Chondrocyte (in vitro differentiated cells): ENCODE measurements around the gene FERMT3. TPM values are rescaled to one million over a fixed set of nuclear protein-coding genes. Genes with fewer than 3 reads are reported as not detected.
"Not testable (repeated sequence)": the region's sequence is repeated elsewhere in the genome, so short reads cannot be mapped to it uniquely, and the experiment has no call there.

Experiments
- DNase-seq: peaks from one replicate; pipeline ENCODE4 v3.0.0; 2021; ENCODE audit warnings: mixed read lengths, low spot score
- H3K27ac Mint-ChIP-seq: one replicate; pipeline ENCODE4 v1.8.0; 2021; ENCODE audit warnings: mild to moderate bottlenecking, moderate library complexity, mixed read lengths; ENCODE audit not compliant: unreplicated experiment
- H3K27me3 Mint-ChIP-seq: 2 replicates; pipeline ENCODE4 v1.8.0; 2021; ENCODE audit warnings: low read depth, mixed read lengths
- H3K36me3 Mint-ChIP-seq: 2 replicates; pipeline ENCODE4 v1.8.0; 2021; ENCODE audit warnings: low read depth, mixed read lengths
- H3K4me1 Mint-ChIP-seq: 2 replicates; pipeline ENCODE4 v1.8.0; 2021; ENCODE audit warnings: low read depth, mild to moderate bottlenecking, mixed read lengths
- H3K4me3 Mint-ChIP-seq: one replicate; pipeline ENCODE4 v1.8.0; 2021; ENCODE audit warnings: mild to moderate bottlenecking, moderate library complexity, mixed read lengths; ENCODE audit not compliant: unreplicated experiment
- H3K9me3 Mint-ChIP-seq: 2 replicates; pipeline ENCODE4 v1.8.0; 2021; ENCODE audit warnings: low read depth, mixed read lengths
- CTCF ChIP-seq: fragments of 200-600 bp; sonication (generic); IDR thresholded peaks from 2 replicates; pipeline ENCODE4 v1.5.0; 2021; ENCODE audit warnings: antibody characterized with exemption, mild to moderate bottlenecking, moderate library complexity
- total RNA-seq: library from RNA; stranded (reverse); gene quantifications from 3 replicates; pipeline ENCODE4 v1.2.1, GENCODE V29; 2021

FERMT3 gene
- total RNA-seq, 1 donor from 2014 or later = 1.5 TPM

- TF ChIP-seq CTCF = peak; percentile 9
- Mint-ChIP-seq H3K27ac (peak overlapping the region; percentile 97), H3K4me3 (peak overlapping the region; percentile 89), H3K36me3 (peaks cover 4% of the 10 kb centered on the region), H3K9me3 (no peaks in the 10 kb centered on the region), H3K4me1 (peaks cover 37% of the 10 kb centered on the region), H3K27me3 (no peaks in the 10 kb centered on the region)
- no peak for DNase-seq
Measured at GRCh38 chr11:64245797-64246620, 39.5 kb downstream of the FERMT3 start.

GRCh38 chr11:64246621-64246870, 40.0 kb downstream of the FERMT3 start:
- H3K4me1 Mint-ChIP-seq = peaks cover 37% of the 10 kb centered on the region
- not testable (repeated sequence) for DNase-seq, H3K9me3 Mint-ChIP-seq

GRCh38 chr11:64246871-64247728, 40.6 kb downstream of the FERMT3 start, which contains the start of gene PPP1R14B:
Gene PPP1R14B, minus strand, starts transcription at chr11:64246943. Its CDS starts 270 bp downstream, at chr11:64246673.
- Mint-ChIP-seq H3K4me3 (peak within 1 kb of the TSS; percentile 89), H3K27ac (peak within 1 kb of the TSS; percentile 97), H3K36me3 (peaks cover 4% of the 10 kb centered on the region), H3K27me3 (no peaks in the 10 kb centered on the region), H3K4me1 (peaks cover 38% of the 10 kb centered on the region), H3K9me3 (no peaks in the 10 kb centered on the region)
- DNase-seq = no peak
- peak; percentile 36 for TF ChIP-seq CTCF

More at GRCh38 chr11:64246621-64246870, 40.0 kb downstream of the FERMT3 start:
- H3K27ac Mint-ChIP-seq, H3K36me3 Mint-ChIP-seq, H3K27me3 Mint-ChIP-seq: not testable (repeated sequence)
- peak overlapping the region; percentile 84 for H3K4me3 Mint-ChIP-seq

GRCh38 chr11:64247729-64248531, 41.4 kb downstream of the FERMT3 start:
- no peaks in the 10 kb centered on the region for H3K9me3 Mint-ChIP-seq
- H3K4me1 Mint-ChIP-seq = peaks cover 35% of the 10 kb centered on the region
- peak overlapping the region; percentile 51 for H3K27ac Mint-ChIP-seq
- peak overlapping the region; percentile 84 for H3K4me3 Mint-ChIP-seq
- H3K36me3 Mint-ChIP-seq = peaks cover 4% of the 10 kb centered on the region
- TF ChIP-seq CTCF = no peak
- DNase-seq = no peak
- no peaks in the 10 kb centered on the region for H3K27me3 Mint-ChIP-seq

GRCh38 chr11:64248578-64248977, 42.1 kb downstream of the FERMT3 start:
- H3K36me3 Mint-ChIP-seq = peaks cover 3% of the 10 kb centered on the region
- no peak for DNase-seq
- no peaks in the 10 kb centered on the region for H3K27me3 Mint-ChIP-seq
- no peak overlapping the region for H3K27ac Mint-ChIP-seq
- H3K4me1 Mint-ChIP-seq = peaks cover 35% of the 10 kb centered on the region
- no peak overlapping the region for H3K4me3 Mint-ChIP-seq
- TF ChIP-seq CTCF = no peak
- H3K9me3 Mint-ChIP-seq = no peaks in the 10 kb centered on the region
